ENCODE data around the gene TTC9C. TPM values are rescaled to one million over a fixed set of nuclear protein-coding genes. Genes with fewer than 3 reads are reported as not detected.

The TTC9C gene
- total and polyA plus RNA-seq, 2 of the 13 experiments (the other 11 are each of a cell fraction or from before 2014, with no cell fraction given) = 28.0 to 36.4 TPM

- TF ChIP-seq SP1 (IDR thresholded peaks at IDR 0.05) (no peak), SP1 (CRISPR knock-in tag; IDR thresholded peaks at IDR 0.05) (peak; percentile 88), HHEX (CRISPR knock-in tag; IDR thresholded peaks at IDR 0.05) (no peak), ZNF557 (CRISPR knock-in tag; IDR thresholded peaks at IDR 0.05) (peak; percentile 83; the same call in 1 of the 2 replicates), ERF (CRISPR knock-in tag; IDR thresholded peaks at IDR 0.05) (peak; percentile 91), ZNF781 (CRISPR knock-in tag; IDR thresholded peaks at IDR 0.05; ENCODE audit: borderline replicate concordance, not compliant biosample characterization) (peak; percentile 87), EED (CRISPR knock-in tag; IDR thresholded peaks at IDR 0.05) (peak; percentile 71; the same call in 1 of the 2 replicates), HOXD1 (CRISPR knock-in tag; IDR thresholded peaks at IDR 0.05) (no peak), DR1 (CRISPR knock-in tag; IDR thresholded peaks at IDR 0.05) (peak; percentile 75), RNF219 (CRISPR knock-in tag; IDR thresholded peaks at IDR 0.05) (no peak), LCORL (IDR thresholded peaks at IDR 0.05) (no peak), LCORL (CRISPR knock-in tag; IDR thresholded peaks at IDR 0.05) (peak; percentile 77; the same call in 1 of the 2 replicates), SUZ12 (IDR thresholded peaks at IDR 0.05; ENCODE audit: low read depth, low read length) (no peak), SP2 (CRISPR knock-in tag; IDR thresholded peaks at IDR 0.05) (peak; percentile 89), ZNF382 (CRISPR knock-in tag; IDR thresholded peaks at IDR 0.05; ENCODE audit: borderline replicate concordance) (no peak), FOXP1 (IDR thresholded peaks at IDR 0.05) (no peak), FOXP1 (CRISPR knock-in tag; IDR thresholded peaks at IDR 0.05) (no peak), TOE1 (CRISPR knock-in tag; IDR thresholded peaks at IDR 0.05) (peak; percentile 82; the same call in 1 of the 2 replicates), GLMP (CRISPR knock-in tag; IDR thresholded peaks at IDR 0.05; ENCODE audit: borderline replicate concordance) (no peak), PRPF4 (IDR thresholded peaks at IDR 0.05; ENCODE audit: low read depth, low read length, poor library complexity, severe bottlenecking) (no peak), BRD4 (CRISPR knock-in tag; IDR thresholded peaks at IDR 0.05) (peak; percentile 95), ZNF891 (CRISPR knock-in tag; IDR thresholded peaks at IDR 0.05) (peak; percentile 70), XBP1 (CRISPR knock-in tag; IDR thresholded peaks at IDR 0.05) (peak; percentile 18; the same call in 1 of the 2 replicates), SKI (IDR thresholded peaks at IDR 0.05; ENCODE audit: partially characterized antibody) (no peak), NFE2L1 (CRISPR knock-in tag; IDR thresholded peaks at IDR 0.05; ENCODE audit: borderline replicate concordance) (0 out of 2 replicates have a peak, but pooled peaks have one; percentile 51), ZNF207 (IDR thresholded peaks at IDR 0.05; ENCODE audit: borderline replicate concordance) (no peak), ZNF503 (CRISPR knock-in tag; IDR thresholded peaks at IDR 0.05) (peak; percentile 47; the same call in 1 of the 2 replicates)
Measured at GRCh38 chr11:62787005-62787759, 58.9 kb downstream of the TTC9C start, which contains the start of gene TMEM179B (continued).
